T-cell (primary cell): ENCODE measurements around the gene ARID5B. TPM values are rescaled to one million over a fixed set of nuclear protein-coding genes. Genes with fewer than 3 reads are reported as not detected.
A peak's percentile ranks its signal among the peaks of the same experiment; 100 is the strongest.

Source experiments
- ATAC-seq, 4 experiments: fragments of 200-7000 bp in 3 of 4; fragments of 150-1000 bp in 1 of 4; cut with Tn5 transposase; replicated peaks in 1 of 4; 1 replicate in 3 of 4; 2 replicates in 1 of 4; pipeline ENCODE4 v1.10.0; 2021; ENCODE audit warnings: moderate library complexity in 3 of 4, mild to moderate bottlenecking in 2 of 4, moderate number of reproducible peaks in 1 of 4
- CTCF ChIA-PET, 2 donors: fragments of 300-600 bp; sonication (Branson Sonifier 250); formaldehyde crosslinking; loops; one replicate each; lab custom pipeline; 2022; ENCODE audit warnings: antibody characterized with exemption in 2 of 2; lab: Charles Lee
- POLR2A ChIA-PET, 2 donors: fragments of 300-600 bp; sonication (Branson Sonifier 250); formaldehyde crosslinking; loops; one replicate each; lab custom pipeline; 2022; ENCODE audit warnings: antibody characterized with exemption in 2 of 2; lab: Charles Lee
- DNase-seq, 35 experiments: peaks; one replicate each; pipeline versions ENCODE4 v3.0.0 to v3.0.0-alpha.2; 2013 to 2023
- H3K27ac ChIP-seq: one replicate; pipeline ENCODE4 v1.5.1; 2013; ENCODE audit warnings: low read length
- H3K27me3 ChIP-seq, 2 experiments: replicated peaks in 1 of 2; 1 replicate in 1 of 2; 2 replicates in 1 of 2; pipeline versions ENCODE4 v1.6.1 to v1.7.0; 2013; ENCODE audit warnings: low read length in 1 of 2, mixed read lengths in 1 of 2; ENCODE audit not compliant: control insufficient read depth in 2 of 2, insufficient read depth in 2 of 2; ENCODE audit errors: extremely low read depth in 1 of 2
- H3K36me3 ChIP-seq, 2 donors: 1 replicate in 1 of 2; 2 replicates in 1 of 2; pipeline versions ENCODE4 v1.6.1 to v1.7.0; 2013; ENCODE audit warnings: low read length in 1 of 2; ENCODE audit not compliant: control insufficient read depth in 2 of 2, insufficient read depth in 1 of 2; ENCODE audit errors: extremely low read depth in 1 of 2
- H3K4me1 ChIP-seq, 2 experiments: 1 replicate in 1 of 2; 2 replicates in 1 of 2; pipeline versions ENCODE4 v1.6.1 to v1.7.0; 2013; ENCODE audit warnings: low read length in 2 of 2, mixed read lengths in 1 of 2; ENCODE audit not compliant: insufficient read depth in 2 of 2, control insufficient read depth in 1 of 2; ENCODE audit errors: extremely low read depth in 1 of 2
- H3K4me3 ChIP-seq, 2 donors: 1 replicate in 1 of 2; 2 replicates in 1 of 2; pipeline versions ENCODE4 v1.5.1 to v1.7.0; 2013; ENCODE audit warnings: mild to moderate bottlenecking in 2 of 2, low read length in 1 of 2, moderate library complexity in 1 of 2; ENCODE audit not compliant: control insufficient read depth in 1 of 2; ENCODE audit errors: extremely low read depth in 1 of 2
- H3K9me3 ChIP-seq: 2 replicates; pipeline ENCODE4 v1.7.0; 2013
- H3K27ac Mint-ChIP-seq, 2 donors: one replicate each; pipeline ENCODE4 v1.8.0; 2020 to 2021; ENCODE audit warnings: mild to moderate bottlenecking in 2 of 2, mixed read lengths in 2 of 2
- H3K27me3 Mint-ChIP-seq, 2 donors: one replicate each; pipeline ENCODE4 v1.8.0; 2021 to 2022; ENCODE audit warnings: mixed read lengths in 2 of 2
- H3K36me3 Mint-ChIP-seq: one replicate; pipeline ENCODE4 v1.8.0; 2021; ENCODE audit warnings: mixed read lengths
- H3K4me1 Mint-ChIP-seq, 3 donors: one replicate each; pipeline ENCODE4 v1.8.0; 2020 to 2022; ENCODE audit warnings: mixed read lengths in 3 of 3, mild to moderate bottlenecking in 1 of 3
- H3K4me3 Mint-ChIP-seq, 3 donors: one replicate each; pipeline ENCODE4 v1.8.0; 2020 to 2022; ENCODE audit warnings: mild to moderate bottlenecking in 3 of 3, mixed read lengths in 3 of 3, moderate library complexity in 3 of 3
- H3K9me3 Mint-ChIP-seq, 3 donors: one replicate each; pipeline ENCODE4 v1.8.0; 2020 to 2022; ENCODE audit warnings: mixed read lengths in 3 of 3
- WGBS: methylation state at CpG from one replicate; pipeline ENCODE4 v1.1.5; 2013; ENCODE audit warnings: missing lambda C conversion rate; ENCODE audit not compliant: insufficient coverage; 5-methylcytosine and 5-hydroxymethylcytosine counted together
- total RNA-seq, 35 experiments: library from RNA in 6 of 35; stranded (reverse) in 6 of 35; fragments of 120-200 nt in 1 of 35; gene quantifications; one replicate each; pipeline versions ENCODE4 v1.2.1 to v1.2.4 and lab custom pipeline; 2013 to 2026

ARID5B gene
- total RNA-seq, 5 donors from 2014 or later (not counting 1 experiment from before 2014, with no cell fraction given): 34.0 to 75.5 (median 42.5) TPM

- DNase-seq (no peak), ATAC-seq (no peak)
- Histone ChIP-seq H3K4me1 (peaks cover 0 to 13% of the 10 kb centered on the region in 2 experiments), H3K27ac (no peak overlapping the region), H3K4me3 (no peak overlapping the region), H3K9me3 (no peaks in the 10 kb centered on the region), H3K27me3 (no peaks in the 10 kb centered on the region), H3K36me3 (no peaks in the 10 kb centered on the region)
- Mint-ChIP-seq H3K4me3 (no peak overlapping the region), H3K9me3 (no peaks in the 10 kb centered on the region), H3K36me3 (no peaks in the 10 kb centered on the region), H3K27ac (no peak overlapping the region), H3K27me3 (no peaks in the 10 kb centered on the region), H3K4me1 (peaks cover 14% of the 10 kb centered on the region in 3 donors)
- ChIA-PET POLR2A (no interaction called here), CTCF (interaction anchor here (0.6 to 1.4 kb wide), 2 partner anchors 142 to 352 kb away, joined by 3 read pairs; no protein-coding TSS in a partner anchor)
- WGBS: no CpG with 5 or more reads among the region's 4 CpGs
Observed at GRCh38 chr10:61892961-61893360, 8.5 kb upstream of the ARID5B start.

DNA sequence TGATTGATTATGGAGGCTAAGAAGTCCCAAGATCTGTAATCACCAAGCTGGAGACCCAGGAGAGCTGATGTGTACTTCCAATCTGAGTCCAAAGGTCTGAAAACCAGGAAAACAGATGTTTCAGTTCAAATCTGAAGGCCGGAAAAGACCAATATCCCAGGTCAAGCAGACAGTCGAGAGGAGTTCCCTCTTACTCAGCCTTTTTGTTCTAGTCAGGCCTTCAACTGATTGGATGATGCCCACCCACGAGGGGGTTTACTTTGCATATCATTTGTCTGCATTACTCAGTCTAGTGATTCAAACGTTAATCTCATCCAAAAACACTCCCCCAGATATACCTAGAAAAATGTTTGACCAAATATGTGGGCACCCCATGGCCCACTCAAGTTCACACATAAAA lies 7.4 kb upstream of the ARID5B start:
- Mint-ChIP-seq H3K27me3 (no peaks in the 10 kb centered on the region), H3K36me3 (no peaks in the 10 kb centered on the region), H3K9me3 (no peaks in the 10 kb centered on the region), H3K27ac (no peak overlapping the region), H3K4me1 (peaks cover 25 to 26% (median 26%) of the 10 kb centered on the region in 3 donors), H3K4me3 (no peak overlapping the region)
- no peak for DNase-seq
- ChIA-PET POLR2A (interaction anchor here in 1 of 2 donors (1.0 kb wide), 1 partner anchor 11 kb away, joined by 3 read pairs; no protein-coding TSS in a partner anchor), CTCF (interaction anchor here in 1 of 2 donors (1.4 kb wide), 1 partner anchor 351 kb away, joined by 3 read pairs; no protein-coding TSS in a partner anchor)
- no peaks in the 10 kb centered on the region for H3K9me3 ChIP-seq
- no peak overlapping the region for H3K4me3 ChIP-seq
- no peaks in the 10 kb centered on the region for H3K27me3 ChIP-seq
- H3K36me3 ChIP-seq: no peaks in the 10 kb centered on the region
- WGBS: 54% methylated on average over 4 of the region's 4 CpGs
- ATAC-seq: no peak
- no peak overlapping the region for H3K27ac ChIP-seq
- peaks cover 3 to 16% of the 10 kb centered on the region in 2 experiments for H3K4me1 ChIP-seq

DNA sequence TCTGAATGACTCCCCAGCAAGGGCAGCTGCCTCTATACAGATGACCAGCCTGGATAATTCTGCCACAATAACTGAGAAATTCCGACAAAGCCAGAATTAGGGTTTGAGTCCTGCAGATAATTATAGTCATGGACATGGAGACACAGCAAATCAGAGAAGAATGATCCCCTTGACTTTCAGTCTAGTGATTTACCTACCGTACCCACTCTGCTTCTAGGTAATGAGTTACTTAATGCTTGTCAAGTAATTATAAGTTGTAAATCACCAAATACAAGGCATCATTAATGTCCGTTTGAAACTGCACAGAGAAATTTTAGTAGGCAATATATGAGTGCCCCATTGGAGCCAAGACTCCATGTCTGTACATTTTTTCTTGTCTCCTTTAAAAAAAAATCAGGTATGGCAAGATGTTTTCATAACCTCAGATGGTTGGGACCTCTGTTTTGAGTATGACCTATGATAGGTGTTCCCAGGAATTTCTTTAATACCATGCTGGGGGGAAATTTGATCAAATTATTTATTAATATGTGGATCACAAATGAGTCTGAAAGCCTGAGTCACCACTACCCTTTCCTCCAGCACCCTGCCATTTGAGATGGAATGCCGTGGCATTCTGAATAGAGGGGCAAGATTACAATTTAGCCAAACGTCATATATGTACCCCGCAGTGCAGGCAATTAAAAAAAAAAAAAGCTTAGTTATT lies 5.5 kb upstream of the ARID5B start:
- ChIA-PET CTCF (interaction anchor here (0.5 to 4.4 kb wide), 25 partner anchors 10 to 371 kb away, joined by 3 to 36 read pairs (median 4); no protein-coding TSS in a partner anchor), POLR2A (interaction anchor here in 1 of 2 donors (0.6 kb wide), 1 partner anchor 130 kb away, joined by 3 read pairs; no protein-coding TSS in a partner anchor)
- no CpG with 5 or more reads among the region's 6 CpGs for WGBS
- H3K4me3 ChIP-seq: no peak overlapping the region
- no peaks in the 10 kb centered on the region for H3K36me3 Mint-ChIP-seq
- H3K27me3 Mint-ChIP-seq: no peaks in the 10 kb centered on the region
- H3K4me1 Mint-ChIP-seq: peaks cover 33 to 38% (median 34%) of the 10 kb centered on the region in 3 donors
- H3K4me3 Mint-ChIP-seq: no peak overlapping the region
- no peaks in the 10 kb centered on the region for H3K27me3 ChIP-seq
- H3K27ac ChIP-seq: no peak overlapping the region
- H3K27ac Mint-ChIP-seq: no peak overlapping the region
- no peak for DNase-seq
- H3K4me1 ChIP-seq: peaks cover 10 to 16% of the 10 kb centered on the region in 2 experiments
- ATAC-seq: no peak
- no peaks in the 10 kb centered on the region for H3K36me3 ChIP-seq
- H3K9me3 Mint-ChIP-seq: no peaks in the 10 kb centered on the region
- no peaks in the 10 kb centered on the region for H3K9me3 ChIP-seq

GRCh38 chr10:61896854-61897661 lies 4.4 kb upstream of the ARID5B start:
- Histone ChIP-seq H3K27me3 (no peaks in the 10 kb centered on the region), H3K9me3 (no peaks in the 10 kb centered on the region), H3K4me1 (peaks cover 10 to 16% of the 10 kb centered on the region in 2 experiments), H3K27ac (no peak overlapping the region), H3K4me3 (peak overlapping the region; percentile 29 to 42), H3K36me3 (no peaks in the 10 kb centered on the region)
- ATAC-seq: peak; percentile 54 to 67 (median 64)
- ChIA-PET POLR2A (interaction anchor here (0.5 to 0.7 kb wide), 10 partner anchors 29 to 1995 kb away, joined by 3 to 12 read pairs (median 4); no protein-coding TSS in a partner anchor), CTCF (interaction anchor here (0.5 to 4.4 kb wide), 48 partner anchors 9 to 370 kb away, joined by 3 to 36 read pairs (median 4); no protein-coding TSS in a partner anchor)
- H3K36me3 Mint-ChIP-seq: no peaks in the 10 kb centered on the region
- WGBS: 37% methylated on average over 14 of the region's 32 CpGs
- peaks cover 33 to 42% (median 34%) of the 10 kb centered on the region in 3 donors for H3K4me1 Mint-ChIP-seq
- H3K9me3 Mint-ChIP-seq: no peaks in the 10 kb centered on the region
- peak overlapping the region; percentile 87 for H3K27ac Mint-ChIP-seq
- peak overlapping the region; percentile 76 to 83 (median 81) for H3K4me3 Mint-ChIP-seq
- peak in 34 of 35 experiments; percentile 2 to 87 (median 38) for DNase-seq
- no peaks in the 10 kb centered on the region for H3K27me3 Mint-ChIP-seq

GRCh38 chr10:61897671-61898434 lies 3.6 kb upstream of the ARID5B start:
- Histone ChIP-seq H3K27ac (no peak overlapping the region), H3K4me3 (peak overlapping the region; percentile 29 to 42), H3K27me3 (no peaks in the 10 kb centered on the region), H3K4me1 (peaks cover 10 to 16% of the 10 kb centered on the region in 2 experiments), H3K36me3 (no peaks in the 10 kb centered on the region), H3K9me3 (no peaks in the 10 kb centered on the region)
- ATAC-seq (no peak), DNase-seq (peak in 10 of 35 experiments; percentile 7 to 46 (median 18))
- Mint-ChIP-seq H3K4me1 (peaks cover 34 to 42% (median 36%) of the 10 kb centered on the region in 3 donors), H3K4me3 (peak overlapping the region; percentile 76 to 83 (median 81)), H3K9me3 (no peaks in the 10 kb centered on the region), H3K36me3 (no peaks in the 10 kb centered on the region), H3K27me3 (no peaks in the 10 kb centered on the region), H3K27ac (peak overlapping the region; percentile 67 to 76)
- ChIA-PET CTCF (interaction anchor here (0.6 to 4.4 kb wide), 14 partner anchors 27 to 367 kb away, joined by 3 to 36 read pairs (median 5); no protein-coding TSS in a partner anchor), POLR2A (interaction anchor here (0.5 to 0.6 kb wide), 4 partner anchors 76 to 270 kb away, joined by 3 to 12 read pairs (median 4); no protein-coding TSS in a partner anchor)
- WGBS: 86% methylated on average over 3 of the region's 10 CpGs
